Measurements from ENCODE around the gene FMNL2. TPM values are rescaled to one million over a fixed set of nuclear protein-coding genes. Genes with fewer than 3 reads are reported as not detected.

Gene FMNL2
- polyA plus RNA-seq, 1 donor from 2014 or later, result 86.5 TPM

- H3K4me2 ChIP-seq (ENCODE audit: low read length), result no peak overlapping the region
- TF ChIP-seq SMC3 (conservative IDR thresholded peaks at IDR 0.05; ENCODE audit: poor library complexity) (no peak), EP300 (conservative IDR thresholded peaks at IDR 0.05; ENCODE audit: poor library complexity, severe bottlenecking) (no peak), EZH2 (IDR thresholded peaks at IDR 0.05; ENCODE audit: borderline replicate concordance, insufficient read depth, low read length, poor library complexity, severe bottlenecking) (no peak), RAD21 (conservative IDR thresholded peaks at IDR 0.05) (no peak), TAF1 (IDR thresholded peaks at IDR 0.05; ENCODE audit: low read depth) (no peak), REST (IDR thresholded peaks at IDR 0.05; ENCODE audit: borderline replicate concordance) (no peak), POLR2AphosphoS5 (IDR thresholded peaks at IDR 0.05) (no peak), MXI1 (conservative IDR thresholded peaks at IDR 0.05; ENCODE audit: poor library complexity, severe bottlenecking) (no peak)
- TF ChIP-seq, protein P1, sequence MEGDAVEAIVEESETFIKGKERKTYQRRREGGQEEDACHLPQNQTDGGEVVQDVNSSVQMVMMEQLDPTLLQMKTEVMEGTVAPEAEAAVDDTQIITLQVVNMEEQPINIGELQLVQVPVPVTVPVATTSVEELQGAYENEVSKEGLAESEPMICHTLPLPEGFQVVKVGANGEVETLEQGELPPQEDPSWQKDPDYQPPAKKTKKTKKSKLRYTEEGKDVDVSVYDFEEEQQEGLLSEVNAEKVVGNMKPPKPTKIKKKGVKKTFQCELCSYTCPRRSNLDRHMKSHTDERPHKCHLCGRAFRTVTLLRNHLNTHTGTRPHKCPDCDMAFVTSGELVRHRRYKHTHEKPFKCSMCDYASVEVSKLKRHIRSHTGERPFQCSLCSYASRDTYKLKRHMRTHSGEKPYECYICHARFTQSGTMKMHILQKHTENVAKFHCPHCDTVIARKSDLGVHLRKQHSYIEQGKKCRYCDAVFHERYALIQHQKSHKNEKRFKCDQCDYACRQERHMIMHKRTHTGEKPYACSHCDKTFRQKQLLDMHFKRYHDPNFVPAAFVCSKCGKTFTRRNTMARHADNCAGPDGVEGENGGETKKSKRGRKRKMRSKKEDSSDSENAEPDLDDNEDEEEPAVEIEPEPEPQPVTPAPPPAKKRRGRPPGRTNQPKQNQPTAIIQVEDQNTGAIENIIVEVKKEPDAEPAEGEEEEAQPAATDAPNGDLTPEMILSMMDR (IDR thresholded peaks at IDR 0.05; ENCODE audit: poor library complexity, severe bottlenecking), result no peak
- H3K27ac ChIP-seq (ENCODE audit: low read length), result no peak overlapping the region
- no peaks in the 10 kb centered on the region for H3K9me2 ChIP-seq (ENCODE audit: insufficient read depth, low read length)
- no peak overlapping the region for H3K4me3 ChIP-seq (ENCODE audit: low read length)
- H2AFZ ChIP-seq (ENCODE audit: low read depth, low read length), result no peak overlapping the region
- no peaks in the 10 kb centered on the region for H3K27me3 ChIP-seq (ENCODE audit: insufficient read depth, low read depth, low read length)
- H3K36me3 ChIP-seq (ENCODE audit: insufficient read depth, low read length), result no peaks in the 10 kb centered on the region
- no peak overlapping the region for H3K9ac ChIP-seq (ENCODE audit: low read length)
- H3K9me3 ChIP-seq (ENCODE audit: low read length), result no peaks in the 10 kb centered on the region
- no peaks in the 10 kb centered on the region for H3K79me2 ChIP-seq (replicated peaks; ENCODE audit: insufficient read depth, low read length)
- H4K20me1 ChIP-seq (ENCODE audit: insufficient read depth), result no peaks in the 10 kb centered on the region
- H3F3A ChIP-seq (ENCODE audit: insufficient read depth, low read length, poor library complexity, severe bottlenecking), result no peaks in the 10 kb centered on the region
Observed at GRCh38 chr2:152580714-152581113, 245.7 kb downstream of the FMNL2 start.

GRCh38 chr2:152581360-152581759 lies 246.4 kb downstream of the FMNL2 start:
- Histone ChIP-seq H3K36me3 (ENCODE audit: insufficient read depth, low read length) (no peaks in the 10 kb centered on the region), H3K9me3 (ENCODE audit: low read length) (no peaks in the 10 kb centered on the region), H3K27ac (ENCODE audit: low read length) (no peak overlapping the region), H4K20me1 (ENCODE audit: insufficient read depth) (no peaks in the 10 kb centered on the region), H3K4me2 (ENCODE audit: low read length) (no peak overlapping the region), H3K79me2 (replicated peaks; ENCODE audit: insufficient read depth, low read length) (no peaks in the 10 kb centered on the region), H2AFZ (ENCODE audit: low read depth, low read length) (no peak overlapping the region), H3K27me3 (ENCODE audit: insufficient read depth, low read depth, low read length) (no peaks in the 10 kb centered on the region), H3K9ac (ENCODE audit: low read length) (no peak overlapping the region), H3K4me3 (ENCODE audit: low read length) (no peak overlapping the region), H3F3A (ENCODE audit: insufficient read depth, low read length, poor library complexity, severe bottlenecking) (no peaks in the 10 kb centered on the region), H3K9me2 (ENCODE audit: insufficient read depth, low read length) (no peaks in the 10 kb centered on the region)
- TF ChIP-seq REST (IDR thresholded peaks at IDR 0.05; ENCODE audit: borderline replicate concordance) (no peak), TAF1 (IDR thresholded peaks at IDR 0.05; ENCODE audit: low read depth) (no peak), POLR2AphosphoS5 (IDR thresholded peaks at IDR 0.05) (no peak), RAD21 (conservative IDR thresholded peaks at IDR 0.05) (no peak), EZH2 (IDR thresholded peaks at IDR 0.05; ENCODE audit: borderline replicate concordance, insufficient read depth, low read length, poor library complexity, severe bottlenecking) (no peak), EP300 (conservative IDR thresholded peaks at IDR 0.05; ENCODE audit: poor library complexity, severe bottlenecking) (no peak), MXI1 (conservative IDR thresholded peaks at IDR 0.05; ENCODE audit: poor library complexity, severe bottlenecking) (no peak), SMC3 (conservative IDR thresholded peaks at IDR 0.05; ENCODE audit: poor library complexity) (no peak)
- TF ChIP-seq, protein P1 (IDR thresholded peaks at IDR 0.05; ENCODE audit: poor library complexity, severe bottlenecking), result no peak
